ENCODE measurements around the gene FLYWCH2. TPM values are rescaled to one million over a fixed set of nuclear protein-coding genes. Genes with fewer than 3 reads are reported as not detected.

The FLYWCH2 gene
- total and polyA plus RNA-seq, 9 of the 15 experiments (the other 6 are each of a cell fraction or from before 2014, with no cell fraction given): 0.70 to 55.5 (median 7.6) TPM

GRCh38 chr16:2905241-2905987, 22.4 kb downstream of the FLYWCH2 start (continued):
- TF ChIP-seq, protein P1, sequence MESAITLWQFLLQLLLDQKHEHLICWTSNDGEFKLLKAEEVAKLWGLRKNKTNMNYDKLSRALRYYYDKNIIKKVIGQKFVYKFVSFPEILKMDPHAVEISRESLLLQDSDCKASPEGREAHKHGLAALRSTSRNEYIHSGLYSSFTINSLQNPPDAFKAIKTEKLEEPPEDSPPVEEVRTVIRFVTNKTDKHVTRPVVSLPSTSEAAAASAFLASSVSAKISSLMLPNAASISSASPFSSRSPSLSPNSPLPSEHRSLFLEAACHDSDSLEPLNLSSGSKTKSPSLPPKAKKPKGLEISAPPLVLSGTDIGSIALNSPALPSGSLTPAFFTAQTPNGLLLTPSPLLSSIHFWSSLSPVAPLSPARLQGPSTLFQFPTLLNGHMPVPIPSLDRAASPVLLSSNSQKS (CRISPR knock-in tag; IDR thresholded peaks at IDR 0.05): no peak
- TF ChIP-seq SRSF9 (IDR thresholded peaks at IDR 0.05; ENCODE audit: borderline replicate concordance, low read depth, low read length) (no peak), ESRRA (IDR thresholded peaks at IDR 0.05; ENCODE audit: borderline replicate concordance, low read depth) (peak; percentile 86; the same call in 1 of the 2 replicates), ZNF239 (CRISPR knock-in tag; IDR thresholded peaks at IDR 0.05) (no peak), KDM1A (IDR thresholded peaks at IDR 0.05) (no peak), RAD51 (IDR thresholded peaks at IDR 0.05; ENCODE audit: borderline replicate concordance, low read depth) (no peak), MYBL2 (IDR thresholded peaks at IDR 0.05; ENCODE audit: low read depth) (no peak), MYBL2 (CRISPR knock-in tag; IDR thresholded peaks at IDR 0.05; ENCODE audit: borderline replicate concordance) (no peak), TRIM28 (IDR thresholded peaks at IDR 0.05) (no peak), KAT7 (CRISPR knock-in tag; IDR thresholded peaks at IDR 0.05; ENCODE audit: borderline replicate concordance) (no peak), SAP30 (IDR thresholded peaks at IDR 0.05; ENCODE audit: borderline replicate concordance, insufficient read depth, low read depth, low read length, poor library complexity, severe bottlenecking) (peak; percentile 56), RCOR1 (IDR thresholded peaks at IDR 0.05; ENCODE audit: borderline replicate concordance in 1 of 2, low read depth in 2 of 2, low read length in 2 of 2) (peak in 1 of 2 experiments; percentile 46; a peak in 1 of 4 replicates), CC2D1A (IDR thresholded peaks at IDR 0.05) (no peak), TAF9B (IDR thresholded peaks at IDR 0.05; ENCODE audit: partially characterized antibody) (peak; percentile 90), FOXP4 (CRISPR knock-in tag; IDR thresholded peaks at IDR 0.05; ENCODE audit: borderline replicate concordance) (peak; percentile 49; the same call in 1 of the 2 replicates), STAG1 (CRISPR knock-in tag; IDR thresholded peaks at IDR 0.05; ENCODE audit: borderline replicate concordance) (no peak), ELK1 (CRISPR knock-in tag; IDR thresholded peaks at IDR 0.05) (no peak), CSDE1 (IDR thresholded peaks at IDR 0.05) (no peak), DMBX1 (CRISPR knock-in tag; IDR thresholded peaks at IDR 0.05; ENCODE audit: borderline replicate concordance) (no peak)
- TF ChIP-seq, protein P2, sequence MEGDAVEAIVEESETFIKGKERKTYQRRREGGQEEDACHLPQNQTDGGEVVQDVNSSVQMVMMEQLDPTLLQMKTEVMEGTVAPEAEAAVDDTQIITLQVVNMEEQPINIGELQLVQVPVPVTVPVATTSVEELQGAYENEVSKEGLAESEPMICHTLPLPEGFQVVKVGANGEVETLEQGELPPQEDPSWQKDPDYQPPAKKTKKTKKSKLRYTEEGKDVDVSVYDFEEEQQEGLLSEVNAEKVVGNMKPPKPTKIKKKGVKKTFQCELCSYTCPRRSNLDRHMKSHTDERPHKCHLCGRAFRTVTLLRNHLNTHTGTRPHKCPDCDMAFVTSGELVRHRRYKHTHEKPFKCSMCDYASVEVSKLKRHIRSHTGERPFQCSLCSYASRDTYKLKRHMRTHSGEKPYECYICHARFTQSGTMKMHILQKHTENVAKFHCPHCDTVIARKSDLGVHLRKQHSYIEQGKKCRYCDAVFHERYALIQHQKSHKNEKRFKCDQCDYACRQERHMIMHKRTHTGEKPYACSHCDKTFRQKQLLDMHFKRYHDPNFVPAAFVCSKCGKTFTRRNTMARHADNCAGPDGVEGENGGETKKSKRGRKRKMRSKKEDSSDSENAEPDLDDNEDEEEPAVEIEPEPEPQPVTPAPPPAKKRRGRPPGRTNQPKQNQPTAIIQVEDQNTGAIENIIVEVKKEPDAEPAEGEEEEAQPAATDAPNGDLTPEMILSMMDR (IDR thresholded peaks at IDR 0.05 in 2 of 3, conservative IDR thresholded peaks at IDR 0.05 in 1 of 3; ENCODE audit: insufficient read depth in 2 of 3, low read depth in 1 of 3, low read length in 3 of 3): no peak
- TF ChIP-seq, protein P3, sequence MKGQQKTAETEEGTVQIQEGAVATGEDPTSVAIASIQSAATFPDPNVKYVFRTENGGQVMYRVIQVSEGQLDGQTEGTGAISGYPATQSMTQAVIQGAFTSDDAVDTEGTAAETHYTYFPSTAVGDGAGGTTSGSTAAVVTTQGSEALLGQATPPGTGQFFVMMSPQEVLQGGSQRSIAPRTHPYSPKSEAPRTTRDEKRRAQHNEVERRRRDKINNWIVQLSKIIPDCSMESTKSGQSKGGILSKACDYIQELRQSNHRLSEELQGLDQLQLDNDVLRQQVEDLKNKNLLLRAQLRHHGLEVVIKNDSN (CRISPR knock-in tag; IDR thresholded peaks at IDR 0.05): 0 out of 2 replicates have a peak, but pooled peaks have one; percentile 10
